ENCODE data around the gene TEX2.

GRCh38 chr17:64291268-64291851 lies 28.3 kb upstream of the TEX2 start:
- peak in 2 of 6 experiments; percentile 13 to 32 for TF ChIP-seq CTCF (IDR thresholded peaks at IDR 0.05)
- no peak for TF ChIP-seq POLR2A (IDR thresholded peaks at IDR 0.05)

Data from Peyer's patch (tissue), 4 donors.